PC-9 (cell line): ENCODE data around the gene DHRS4L2. TPM values are rescaled to one million over a fixed set of nuclear protein-coding genes. Genes with fewer than 3 reads are reported as not detected.
"Not testable (repeated sequence)": the region's sequence is repeated elsewhere in the genome, so short reads cannot be mapped to it uniquely, and the experiment has no call there.

ENCODE experiments used
- Bru-seq: library from RNA; stranded (reverse); fragments of 400-500 nt; gene quantifications from one replicate; lab custom pipeline; 2021; lab: Mats Ljungman, UMichigan
- BruChase-seq, 2 experiments: library from RNA; stranded (reverse); fragments of 400-500 nt; gene quantifications; one replicate each; lab custom pipeline; 2021; lab: Mats Ljungman, UMichigan
- BruUV-seq: library from RNA; stranded (reverse); fragments of 400-500 nt; replicated peaks from 2 replicates; lab custom pipeline; 2021; lab: Mats Ljungman, UMichigan
- CTCF ChIA-PET: fragments of 300-600 bp; sonication (Branson Sonifier 250); formaldehyde crosslinking; loops from one replicate; lab custom pipeline; 2022; ENCODE audit warnings: antibody characterized with exemption; lab: Charles Lee
- POLR2A ChIA-PET: fragments of 300-600 bp; sonication (Branson Sonifier 250); formaldehyde crosslinking; loops from one replicate; lab custom pipeline; 2022; ENCODE audit warnings: antibody characterized with exemption; ENCODE audit not compliant: unreplicated experiment; lab: Charles Lee
- DNase-seq, 2 experiments: peaks; one replicate each; pipeline versions ENCODE4 v3.0.0 to v3.0.0-alpha.2; 2015 to 2022; ENCODE audit warnings: mixed read lengths in 1 of 2
- H2AFZ ChIP-seq: fragments of 200-600 bp; sonication (generic); 2 replicates; pipeline ENCODE4 v1.8.1; 2017; ENCODE audit warnings: antibody characterized with exemption
- H3F3A ChIP-seq: fragments of 200-600 bp; sonication (generic); 2 replicates; pipeline ENCODE4 v1.8.1; 2017; ENCODE audit warnings: antibody characterized with exemption, mild to moderate bottlenecking, low read depth; ENCODE audit not compliant: insufficient read depth
- H3K27ac ChIP-seq: fragments of 200-600 bp; sonication (generic); 2 replicates; pipeline ENCODE4 v1.6.1; 2016; ENCODE audit warnings: mixed run types
- H3K27me3 ChIP-seq: fragments of 200-600 bp; sonication (generic); 2 replicates; pipeline ENCODE4 v1.6.1; 2016; ENCODE audit warnings: low read depth, mixed run types; ENCODE audit not compliant: insufficient read depth
- H3K36me3 ChIP-seq: fragments of 200-600 bp; sonication (generic); 2 replicates; pipeline ENCODE4 v1.6.1; 2016; ENCODE audit warnings: low read depth, mixed run types
- H3K4me1 ChIP-seq: fragments of 200-600 bp; sonication (generic); replicated peaks from 2 replicates; pipeline ENCODE4 v1.6.1; 2016; ENCODE audit warnings: mixed run types; ENCODE audit not compliant: insufficient read depth
- H3K4me2 ChIP-seq: fragments of 200-600 bp; sonication (generic); 2 replicates; pipeline ENCODE4 v1.6.1; 2017; ENCODE audit warnings: mixed run types
- H3K4me3 ChIP-seq: fragments of 200-600 bp; sonication (generic); 2 replicates; pipeline ENCODE4 v1.6.1; 2016; ENCODE audit warnings: mixed run types
- H3K79me2 ChIP-seq: fragments of 200-600 bp; sonication (generic); 2 replicates; pipeline ENCODE4 v1.6.1; 2017; ENCODE audit warnings: low read depth, mixed run types
- H3K9me2 ChIP-seq: fragments of 200-600 bp; sonication (generic); 2 replicates; pipeline ENCODE4 v1.8.1; 2017; ENCODE audit warnings: mild to moderate bottlenecking; ENCODE audit not compliant: insufficient read depth
- H3K9me3 ChIP-seq: fragments of 200-600 bp; sonication (generic); 2 replicates; pipeline ENCODE4 v1.8.1; 2016; ENCODE audit warnings: low read depth; ENCODE audit not compliant: insufficient read depth
- H4K20me1 ChIP-seq: fragments of 200-600 bp; sonication (generic); 2 replicates; pipeline ENCODE4 v1.8.1; 2017; ENCODE audit not compliant: insufficient read depth
- EZH2 ChIP-seq: fragments of 200-600 bp; sonication (generic); IDR thresholded peaks from 2 replicates; pipeline ENCODE4 v1.8.0; 2017; ENCODE audit warnings: antibody characterized with exemption, low read depth
- intact Hi-C: fragments of 100-400 bp; cut with micrococcal nuclease; formaldehyde crosslinking; loops from one replicate; pipeline ENCODE4 v1.10.0; 2022; ENCODE audit not compliant: unreplicated experiment
- long read RNA-seq: library from polyadenylated mRNA; stranded (forward); transcript quantifications from one replicate; pipeline ENCODE4 v2.0.0, GENCODE V29; 2022
- total RNA-seq: library from RNA; stranded (reverse); gene quantifications from 2 replicates; pipeline ENCODE4 v1.2.3, GENCODE V29; 2021
- TF ChIP-seq, protein P1 (sequence below): fragments of 200-600 bp; sonication (generic); conservative IDR thresholded peaks from 2 replicates; pipeline ENCODE4 v1.6.1; 2017; ENCODE audit warnings: mixed run types, antibody characterized with exemption, mild to moderate bottlenecking, moderate library complexity

DHRS4L2 gene
- 14.8 and 22.8 TPM in 2 replicates for total RNA-seq
- Bru-seq, nascent RNA: percentile 45 among the genes with signal in this experiment
- BruChase-seq, experiment 1, labeled RNA remaining after a 2-hour chase: percentile 51 among the genes with signal in this experiment
- BruChase-seq, experiment 2, labeled RNA remaining after a 6-hour chase: percentile 58 among the genes with signal in this experiment
- long read RNA-seq, partial matches to known transcripts: 5 of 10 reads
- long read RNA-seq, other reads (novel, unspliced or antisense): 3 of 10 reads

DNA sequence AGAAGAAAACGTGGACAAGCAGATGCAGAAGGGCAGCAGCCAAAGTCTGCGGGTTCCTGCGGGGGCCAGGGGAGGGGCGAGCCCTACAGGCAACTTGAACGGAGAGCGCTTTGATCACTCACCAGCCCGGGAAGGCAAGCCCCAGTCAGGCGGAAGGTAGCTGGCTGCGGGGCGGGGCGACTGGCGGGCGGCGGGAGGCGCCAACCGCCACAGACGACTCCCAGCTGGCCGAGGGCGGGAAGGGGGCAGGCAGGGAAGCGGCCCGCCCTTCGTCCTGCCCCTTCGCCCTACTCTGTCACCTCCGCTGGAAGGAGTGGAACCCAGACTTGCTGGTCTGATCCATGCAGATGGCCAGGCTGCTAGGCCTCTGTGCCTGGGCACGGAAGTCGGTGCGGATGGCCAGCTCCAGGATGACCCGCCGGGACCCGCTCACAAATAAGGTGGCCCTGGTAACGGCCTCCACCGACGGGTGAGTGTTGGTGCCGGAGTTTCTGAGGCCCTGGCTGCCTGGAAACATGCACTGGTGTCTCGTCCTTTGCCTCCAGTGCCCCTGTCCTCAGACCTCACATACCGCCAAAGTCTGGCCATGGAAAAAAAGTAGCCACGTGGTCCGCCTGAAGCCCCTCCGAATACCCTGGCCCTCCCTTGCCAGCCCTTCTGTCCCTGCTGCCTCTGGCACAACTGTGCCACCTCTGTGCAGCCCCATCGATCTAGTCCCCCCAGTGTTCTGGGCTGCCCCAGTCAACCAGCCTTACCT lies at the start of gene DHRS4L2:
TSS of gene DHRS4L2 (plus strand) at position 323 of the 757 bp plus-strand sequence. CDS start at position 342, 19 bp downstream.
- intact Hi-C loops, H3K27me3 ChIP-seq, H2AFZ ChIP-seq, H3K36me3 ChIP-seq, CTCF ChIA-PET, POLR2A ChIA-PET, H3K9me3 ChIP-seq, H3K9me2 ChIP-seq, BruUV-seq, H3K27ac ChIP-seq, H4K20me1 ChIP-seq, H3K79me2 ChIP-seq: not testable (repeated sequence)
- DNase-seq: peak; percentile 33 to 78
- Histone ChIP-seq H3K4me2 (peak within 1 kb of the TSS; percentile 55), H3K4me3 (peak within 1 kb of the TSS; percentile 40; the same call in 1 of the 2 replicates), H3K4me1 (peaks cover 15% of the 10 kb centered on the region), H3F3A (peaks cover 15% of the 10 kb centered on the region)

DNA sequence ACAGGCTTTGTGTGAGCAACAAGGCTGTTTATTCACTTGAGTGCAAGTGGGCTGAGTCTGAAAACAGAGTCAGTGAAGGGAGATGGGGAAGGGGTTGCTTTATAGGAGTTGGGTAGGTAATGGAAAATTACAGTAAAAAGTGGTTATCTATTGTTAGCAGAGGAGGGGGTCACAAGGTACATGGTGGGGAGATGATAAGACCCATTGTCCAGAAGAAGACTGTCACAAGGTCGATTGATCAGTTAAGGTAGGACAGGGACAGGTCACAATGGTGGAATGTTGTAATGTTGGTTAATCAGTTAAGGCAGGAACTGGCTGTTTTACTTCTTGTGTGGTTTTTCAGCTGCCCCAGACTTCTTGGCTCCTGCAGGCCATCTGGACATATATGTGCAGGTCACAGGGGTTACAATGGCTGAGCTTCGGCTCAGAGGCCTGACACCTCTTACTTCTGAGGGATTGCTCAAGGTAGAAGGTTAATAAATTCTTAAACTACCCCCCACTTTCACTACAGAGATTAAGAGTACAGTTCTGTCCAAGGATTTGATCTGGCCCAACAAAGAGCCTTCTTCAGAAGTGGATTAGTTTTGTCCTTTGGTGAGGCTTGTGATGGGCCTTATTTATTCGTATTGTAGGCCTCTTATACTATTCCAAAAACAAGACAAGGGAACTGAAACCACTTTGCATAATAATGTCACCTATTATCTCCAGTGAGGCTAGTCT lies 49.0 kb upstream of the DHRS4L2 start:
- CTCF ChIA-PET: no interaction called here
- BruUV-seq: no TSS peak
- H3K36me3 ChIP-seq: no peaks in the 10 kb centered on the region
- H3K4me1 ChIP-seq: peaks cover 8% of the 10 kb centered on the region; the same call in 1 of the 2 replicates
- POLR2A ChIA-PET: no interaction called here
- no peaks in the 10 kb centered on the region for H3K79me2 ChIP-seq
- no peaks in the 10 kb centered on the region for H3K9me3 ChIP-seq
- no peak for DNase-seq
- TF ChIP-seq EZH2: no peak
- TF ChIP-seq, protein P1, sequence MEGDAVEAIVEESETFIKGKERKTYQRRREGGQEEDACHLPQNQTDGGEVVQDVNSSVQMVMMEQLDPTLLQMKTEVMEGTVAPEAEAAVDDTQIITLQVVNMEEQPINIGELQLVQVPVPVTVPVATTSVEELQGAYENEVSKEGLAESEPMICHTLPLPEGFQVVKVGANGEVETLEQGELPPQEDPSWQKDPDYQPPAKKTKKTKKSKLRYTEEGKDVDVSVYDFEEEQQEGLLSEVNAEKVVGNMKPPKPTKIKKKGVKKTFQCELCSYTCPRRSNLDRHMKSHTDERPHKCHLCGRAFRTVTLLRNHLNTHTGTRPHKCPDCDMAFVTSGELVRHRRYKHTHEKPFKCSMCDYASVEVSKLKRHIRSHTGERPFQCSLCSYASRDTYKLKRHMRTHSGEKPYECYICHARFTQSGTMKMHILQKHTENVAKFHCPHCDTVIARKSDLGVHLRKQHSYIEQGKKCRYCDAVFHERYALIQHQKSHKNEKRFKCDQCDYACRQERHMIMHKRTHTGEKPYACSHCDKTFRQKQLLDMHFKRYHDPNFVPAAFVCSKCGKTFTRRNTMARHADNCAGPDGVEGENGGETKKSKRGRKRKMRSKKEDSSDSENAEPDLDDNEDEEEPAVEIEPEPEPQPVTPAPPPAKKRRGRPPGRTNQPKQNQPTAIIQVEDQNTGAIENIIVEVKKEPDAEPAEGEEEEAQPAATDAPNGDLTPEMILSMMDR: no peak
- H2AFZ ChIP-seq: no peak overlapping the region
- H3K27ac ChIP-seq: no peak overlapping the region
- H3K4me3 ChIP-seq: no peak overlapping the region
- no peaks in the 10 kb centered on the region for H3K27me3 ChIP-seq
- H3F3A ChIP-seq: no peaks in the 10 kb centered on the region
- no peaks in the 10 kb centered on the region for H4K20me1 ChIP-seq
- no peak overlapping the region for H3K4me2 ChIP-seq
- H3K9me2 ChIP-seq: no peaks in the 10 kb centered on the region
- intact Hi-C loops: no loop called here

DNA sequence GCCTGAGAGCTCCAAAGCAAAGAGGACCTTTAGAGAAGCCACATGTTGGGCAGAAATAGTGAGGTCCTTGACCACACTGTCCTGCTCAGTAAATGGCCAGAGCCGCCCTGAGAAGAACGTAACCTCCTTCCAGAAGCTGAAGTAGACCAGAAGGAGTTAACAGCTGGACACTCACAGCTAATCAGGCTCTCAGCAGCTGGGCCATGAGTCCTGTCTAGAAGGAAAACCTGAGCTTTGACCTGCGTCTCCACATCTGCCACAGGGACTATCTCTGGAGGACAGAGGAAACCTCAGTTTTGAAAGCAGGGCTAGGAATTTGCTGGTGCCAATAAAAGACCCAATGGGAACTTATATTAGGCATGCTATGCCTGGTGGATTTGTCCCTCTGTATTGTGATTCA lies 47.5 kb upstream of the DHRS4L2 start:
- H3K79me2 ChIP-seq: no peaks in the 10 kb centered on the region
- H3K36me3 ChIP-seq: no peaks in the 10 kb centered on the region
- H3K9me3 ChIP-seq: no peaks in the 10 kb centered on the region
- intact Hi-C loops: no loop called here
- no peak overlapping the region for H3K4me3 ChIP-seq
- ChIA-PET POLR2A (no interaction called here), CTCF (no interaction called here)
- H3F3A ChIP-seq: no peaks in the 10 kb centered on the region
- no peak for DNase-seq
- no peaks in the 10 kb centered on the region for H3K27me3 ChIP-seq
- no peaks in the 10 kb centered on the region for H4K20me1 ChIP-seq
- H3K4me1 ChIP-seq: peaks cover 8% of the 10 kb centered on the region; the same call in 1 of the 2 replicates
- no peaks in the 10 kb centered on the region for H3K9me2 ChIP-seq
- BruUV-seq: no TSS peak
- no peak overlapping the region for H3K27ac ChIP-seq
- TF ChIP-seq, protein P1: no peak
- TF ChIP-seq EZH2: no peak
- H2AFZ ChIP-seq: no peak overlapping the region
- H3K4me2 ChIP-seq: no peak overlapping the region
